BLaER1 treated with 17β-estradiol and CSF1 and Interleukin-3, amounts not matched to agents 10 nM and 100 nM (cell line): ENCODE results near the gene SPOCD1.
A peak's percentile ranks its signal among the peaks of the same experiment; 100 is the strongest.

Experiments used
- H3K27ac ChIP-seq, 11 experiments: shearing (Covaris generic); formaldehyde crosslinking; 2 replicates each; pipeline ENCODE4 v1.8.1; 2022
- H3K27me3 ChIP-seq, 11 experiments: shearing (Covaris generic); formaldehyde crosslinking; 2 replicates each; pipeline ENCODE4 v1.8.1; 2022
- H3K36me3 ChIP-seq, 11 experiments: shearing (Covaris generic); formaldehyde crosslinking; 2 replicates each; pipeline ENCODE4 v1.8.1; 2022
- H3K4me1 ChIP-seq, 10 experiments: shearing (Covaris generic); formaldehyde crosslinking; 2 replicates each; pipeline ENCODE4 v1.8.1; 2022
- H3K4me2 ChIP-seq, 11 experiments: shearing (Covaris generic); formaldehyde crosslinking; 2 replicates each; pipeline ENCODE4 v1.8.1; 2022
- H3K4me3 ChIP-seq, 10 experiments: shearing (Covaris generic); formaldehyde crosslinking; 2 replicates each; pipeline ENCODE4 v1.8.1; 2022
- H3K9ac ChIP-seq, 11 experiments: shearing (Covaris generic); formaldehyde crosslinking; 2 replicates each; pipeline ENCODE4 v1.8.1; 2022
- H3K9me3 ChIP-seq, 11 experiments: shearing (Covaris generic); formaldehyde crosslinking; replicated peaks in 1 of 11; 2 replicates each; pipeline ENCODE4 v1.8.1; 2022
- H4K20me1 ChIP-seq, 11 experiments: shearing (Covaris generic); formaldehyde crosslinking; 2 replicates each; pipeline ENCODE4 v1.8.1; 2022
- Cebpa-rat ChIP-seq, 11 experiments: shearing (Covaris generic); IDR thresholded peaks; 2 replicates each; pipeline ENCODE4 v1.8.1; 2022

SPOCD1 gene

DNA sequence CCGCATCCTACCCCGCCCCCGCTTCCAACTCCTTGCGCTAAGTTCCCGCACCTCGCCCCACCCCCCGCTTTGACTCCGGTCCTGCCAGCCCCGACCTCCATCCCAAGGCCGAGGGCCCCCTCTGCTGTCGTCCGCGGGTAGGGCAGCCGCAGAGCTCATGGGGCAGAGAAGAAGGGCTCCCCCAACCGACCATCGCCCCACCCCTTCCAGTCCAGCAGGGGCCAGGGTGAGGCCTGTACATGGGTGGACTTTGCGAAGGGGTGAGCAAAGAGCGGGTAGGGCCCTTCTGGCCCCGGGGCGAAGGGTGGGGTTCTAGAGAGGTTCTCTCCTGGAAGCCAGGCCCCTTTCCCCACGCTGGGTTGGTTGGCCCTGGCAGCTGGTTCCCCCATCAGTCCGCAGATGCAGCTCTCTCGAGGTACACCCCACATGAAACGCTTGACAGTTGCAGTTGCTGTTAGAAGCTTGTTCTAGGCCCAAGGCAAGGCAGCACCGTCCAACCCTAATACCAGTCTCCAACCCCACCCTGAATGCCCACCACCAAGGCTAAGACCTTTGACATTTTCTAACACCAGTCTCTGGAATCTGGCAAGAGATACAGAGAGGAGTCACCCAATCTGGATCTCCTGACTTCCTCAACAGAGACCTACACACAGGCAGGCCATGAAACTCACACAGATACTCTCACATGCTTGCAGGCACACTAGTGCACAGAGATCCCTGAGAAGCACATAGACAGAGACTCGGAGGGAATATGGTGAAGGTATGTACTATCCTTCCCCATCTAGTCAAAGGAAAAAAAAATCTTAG lies 26.4 kb downstream of the SPOCD1 start:
- no peak for TF ChIP-seq Cebpa-rat (IDR thresholded peaks at IDR 0.05)
- Histone ChIP-seq H3K4me1 (peaks cover 24 to 60% (median 47%) of the 10 kb centered on the region in 10 experiments), H3K4me2 (peak overlapping the region in 9 of 11 experiments; percentile 18 to 97 (median 95); a peak in 16 of 22 replicates)

DNA sequence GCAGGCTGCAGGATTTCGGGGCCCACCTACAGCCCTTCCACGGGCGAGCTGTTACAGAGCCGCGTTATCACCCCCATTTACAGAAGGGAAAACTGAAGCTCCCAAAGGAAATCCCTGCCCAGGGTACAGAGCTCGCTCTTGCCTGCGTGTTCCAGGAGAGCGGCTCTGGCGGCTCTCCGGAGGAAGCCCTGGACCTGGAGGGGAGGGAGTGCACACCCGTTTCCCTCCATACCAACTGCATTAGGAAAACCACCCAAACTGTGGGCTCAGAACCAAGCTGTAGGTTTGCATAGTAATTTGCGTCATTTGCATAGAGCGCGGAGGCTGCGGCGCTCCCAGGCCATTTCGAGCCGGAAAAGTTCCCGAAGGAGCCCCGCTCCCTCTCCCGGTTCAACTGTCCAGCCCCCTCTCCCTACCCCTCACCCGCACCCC lies 27.0 kb downstream of the SPOCD1 start:
- TF ChIP-seq Cebpa-rat (IDR thresholded peaks at IDR 0.05), result no peak
- Histone ChIP-seq H3K27me3 (no peaks in the 10 kb centered on the region), H3K4me2 (peak overlapping the region; percentile 72 to 97 (median 95)), H3K4me3 (peak overlapping the region; percentile 62 to 79 (median 68)), H4K20me1 (no peaks in the 10 kb centered on the region), H3K9me3 (no peaks in the 10 kb centered on the region), H3K4me1 (peaks cover 31 to 66% (median 53%) of the 10 kb centered on the region in 10 experiments), H3K36me3 (no peaks in the 10 kb centered on the region), H3K9ac (peak overlapping the region; percentile 73 to 86 (median 82)), H3K27ac (peak overlapping the region in 10 of 11 experiments; percentile 16 to 95 (median 88); a peak in 18 of 22 replicates)

More for the DNA sequence above, 26.4 kb downstream of the SPOCD1 start:
- no peaks in the 10 kb centered on the region for H3K9me3 ChIP-seq
- peak overlapping the region in 10 of 11 experiments; percentile 19 to 86 (median 82); a peak in 13 of 22 replicates for H3K9ac ChIP-seq
- no peaks in the 10 kb centered on the region for H3K27me3 ChIP-seq
- H4K20me1 ChIP-seq, result no peaks in the 10 kb centered on the region
- H3K4me3 ChIP-seq, result peak overlapping the region; percentile 62 to 79 (median 68)
- no peaks in the 10 kb centered on the region for H3K36me3 ChIP-seq
- peak overlapping the region in 5 of 11 experiments; percentile 12 to 95 (median 89); a peak in 7 of 22 replicates for H3K27ac ChIP-seq

DNA sequence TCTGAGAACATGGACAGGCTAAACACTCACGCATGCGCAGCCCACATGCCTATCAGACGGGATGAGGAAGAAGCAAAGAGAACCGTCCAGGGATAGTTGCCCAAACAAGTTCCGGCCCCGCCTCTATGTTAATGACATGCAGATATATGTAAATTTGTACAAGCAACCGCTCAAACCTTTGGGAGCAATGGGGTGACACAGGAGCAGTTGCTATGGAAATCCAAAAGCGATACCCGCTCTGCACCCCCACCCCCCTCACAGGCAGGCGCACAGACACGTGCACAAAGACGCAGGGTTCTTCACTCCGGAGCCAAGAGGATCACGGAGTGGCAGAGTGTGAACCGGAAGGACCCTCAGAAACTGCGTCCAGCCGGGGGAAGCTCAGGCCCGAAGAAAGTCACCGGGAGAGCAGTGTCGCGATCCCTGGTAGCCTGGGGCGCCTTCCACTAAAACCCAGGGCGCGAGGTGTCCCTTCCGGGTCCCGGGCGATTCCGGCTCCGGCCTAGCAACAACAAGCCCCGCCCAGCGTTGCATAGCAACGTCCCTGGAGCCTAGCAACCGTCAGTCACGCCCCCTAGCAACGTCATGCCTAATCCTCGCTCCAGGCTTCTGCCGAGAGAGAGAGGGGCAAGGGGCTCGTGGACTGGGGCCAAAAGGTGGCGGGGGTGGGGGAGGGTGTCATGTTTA lies 27.5 kb downstream of the SPOCD1 start:
- H3K36me3 ChIP-seq, result no peaks in the 10 kb centered on the region

DNA sequence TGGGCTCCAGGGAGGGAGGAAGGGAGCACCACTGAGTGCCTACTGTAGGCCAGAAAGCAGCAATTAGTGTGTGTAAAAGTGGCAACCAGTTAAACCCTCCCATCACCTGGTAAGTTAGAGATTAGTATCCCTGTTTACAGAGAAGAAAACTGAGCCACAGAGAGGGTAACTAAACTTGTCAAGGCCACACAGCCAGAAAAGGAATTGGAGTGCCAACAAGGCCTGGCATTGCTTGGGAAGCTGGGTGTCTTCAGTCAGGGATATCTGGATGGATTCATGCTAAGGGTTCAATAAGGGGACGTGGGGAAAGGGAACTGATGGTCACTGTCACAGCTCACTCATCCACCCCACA lies 28.1 kb downstream of the SPOCD1 start:
- peak overlapping the region in 10 of 11 experiments; percentile 74 to 95 (median 88); a peak in 18 of 22 replicates for H3K27ac ChIP-seq
- H3K4me1 ChIP-seq, result peaks cover 35 to 67% (median 55%) of the 10 kb centered on the region in 10 experiments
- H3K27me3 ChIP-seq, result no peaks in the 10 kb centered on the region
- peak overlapping the region in 8 of 11 experiments; percentile 75 to 86 (median 82); a peak in 9 of 22 replicates for H3K9ac ChIP-seq
- peak overlapping the region; percentile 72 to 97 (median 95) for H3K4me2 ChIP-seq
- H3K4me3 ChIP-seq, result peak overlapping the region in 9 of 10 experiments; percentile 62 to 79 (median 68); a peak in 16 of 20 replicates
- no peaks in the 10 kb centered on the region for H4K20me1 ChIP-seq
- TF ChIP-seq Cebpa-rat (IDR thresholded peaks at IDR 0.05), result no peak
- H3K9me3 ChIP-seq, result no peaks in the 10 kb centered on the region
- no peaks in the 10 kb centered on the region for H3K36me3 ChIP-seq

More for the DNA sequence above, 27.5 kb downstream of the SPOCD1 start:
- H3K27ac ChIP-seq, result peak overlapping the region; percentile 74 to 95 (median 87)
- H3K4me1 ChIP-seq, result peaks cover 33 to 66% (median 54%) of the 10 kb centered on the region in 10 experiments
- H3K27me3 ChIP-seq, result no peaks in the 10 kb centered on the region
- H4K20me1 ChIP-seq, result no peaks in the 10 kb centered on the region
- H3K9ac ChIP-seq, result peak overlapping the region; percentile 73 to 86 (median 82); a peak in 21 of 22 replicates
- TF ChIP-seq Cebpa-rat (IDR thresholded peaks at IDR 0.05), result no peak
- H3K4me2 ChIP-seq, result peak overlapping the region; percentile 72 to 97 (median 95)
- peak overlapping the region; percentile 62 to 79 (median 68) for H3K4me3 ChIP-seq
- no peaks in the 10 kb centered on the region for H3K9me3 ChIP-seq

DNA sequence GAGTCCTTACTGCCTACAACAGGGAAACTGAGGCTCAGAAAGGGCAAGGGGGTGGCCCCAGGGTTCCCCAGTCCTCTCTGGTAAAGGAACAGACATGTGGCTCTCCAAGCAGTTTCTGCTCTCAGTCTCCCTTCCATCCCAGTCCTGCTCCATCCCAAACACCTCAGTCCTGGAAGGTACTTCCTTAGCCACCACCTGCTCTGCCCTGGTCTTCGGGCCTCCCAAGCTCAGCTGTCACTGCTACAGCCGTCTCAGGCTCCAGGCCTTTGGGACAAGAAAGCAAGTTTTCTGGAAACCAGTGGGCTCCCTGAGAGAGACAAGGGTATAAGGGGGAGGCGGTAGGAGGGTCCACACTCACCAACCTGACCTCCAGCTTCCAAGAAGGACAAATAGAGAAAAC lies 28.6 kb downstream of the SPOCD1 start:
- H3K4me2 ChIP-seq, result peak overlapping the region; percentile 72 to 97 (median 95); a peak in 19 of 22 replicates
- no peaks in the 10 kb centered on the region for H3K27me3 ChIP-seq
- peak overlapping the region in 9 of 11 experiments; percentile 74 to 95 (median 88); a peak in 10 of 22 replicates for H3K27ac ChIP-seq
- H4K20me1 ChIP-seq, result no peaks in the 10 kb centered on the region
- H3K9me3 ChIP-seq, result no peaks in the 10 kb centered on the region
- no peaks in the 10 kb centered on the region for H3K36me3 ChIP-seq
- peak overlapping the region in 2 of 11 experiments; percentile 82 to 86; a peak in 3 of 22 replicates for H3K9ac ChIP-seq
- H3K4me3 ChIP-seq, result no peak overlapping the region
- H3K4me1 ChIP-seq, result peaks cover 40 to 72% (median 60%) of the 10 kb centered on the region in 10 experiments
- TF ChIP-seq Cebpa-rat (IDR thresholded peaks at IDR 0.05), result no peak

DNA sequence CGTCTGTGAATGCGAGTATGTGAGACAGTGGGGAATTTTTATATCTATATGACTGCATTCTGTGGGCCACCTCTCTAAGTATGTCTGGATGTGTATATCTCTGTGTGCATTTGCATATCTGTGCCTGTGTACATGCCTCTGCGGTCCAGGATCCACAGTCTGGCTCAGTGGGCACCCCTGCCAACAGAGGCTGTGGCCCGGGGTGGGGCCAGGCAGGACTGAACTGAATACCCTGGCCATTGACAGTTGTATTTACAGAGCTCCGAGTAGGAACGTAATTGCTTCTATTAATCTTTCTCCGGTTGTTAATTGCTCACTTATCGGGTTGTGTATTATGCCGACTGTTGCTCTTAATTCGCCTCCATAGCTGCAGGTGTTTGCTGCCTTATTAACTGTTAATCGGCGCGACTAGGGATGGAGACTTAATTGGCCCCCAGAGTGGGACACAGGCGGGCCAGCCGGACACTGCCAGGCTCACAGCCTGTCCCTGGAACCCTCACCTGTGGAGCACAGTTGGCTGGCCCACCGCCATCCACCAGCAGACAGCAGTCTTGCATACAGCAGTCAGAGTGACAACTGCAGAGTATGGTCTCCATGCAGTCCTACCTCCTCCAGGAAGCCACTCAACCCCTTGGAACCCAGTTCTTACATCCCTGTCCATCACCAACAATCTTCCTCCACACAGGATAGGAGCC lies 29.3 kb downstream of the SPOCD1 start:
- peak overlapping the region in 5 of 11 experiments; percentile 72 to 97 (median 96); a peak in 3 of 22 replicates for H3K4me2 ChIP-seq
- no peak overlapping the region for H3K4me3 ChIP-seq
- H4K20me1 ChIP-seq, result no peaks in the 10 kb centered on the region
- H3K4me1 ChIP-seq, result peaks cover 46 to 79% (median 68%) of the 10 kb centered on the region in 10 experiments
- no peak overlapping the region for H3K9ac ChIP-seq
- TF ChIP-seq Cebpa-rat (IDR thresholded peaks at IDR 0.05), result no peak
- no peak overlapping the region for H3K27ac ChIP-seq
- no peaks in the 10 kb centered on the region for H3K36me3 ChIP-seq
- H3K9me3 ChIP-seq, result no peaks in the 10 kb centered on the region
- no peaks in the 10 kb centered on the region for H3K27me3 ChIP-seq

DNA sequence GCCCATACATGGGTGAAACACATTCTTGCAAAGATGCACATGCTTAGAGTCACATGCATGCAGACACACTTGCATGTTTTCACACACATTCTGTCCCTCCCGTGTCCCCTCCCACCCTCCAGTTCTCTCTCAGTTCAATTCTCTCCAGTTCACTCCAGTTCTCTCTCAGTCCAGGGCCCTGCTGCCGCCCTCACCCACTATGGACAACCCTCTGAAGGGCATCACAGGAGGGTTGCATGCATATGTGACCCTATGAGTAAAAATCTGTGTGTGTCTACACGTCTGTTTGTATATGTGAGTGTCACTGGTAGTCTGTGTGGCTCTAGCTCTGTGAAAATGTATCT lies 29.9 kb downstream of the SPOCD1 start:
- no peak for TF ChIP-seq Cebpa-rat (IDR thresholded peaks at IDR 0.05)
- H3K4me1 ChIP-seq, result peaks cover 51 to 85% (median 74%) of the 10 kb centered on the region in 10 experiments
- H3K36me3 ChIP-seq, result no peaks in the 10 kb centered on the region
- H3K9me3 ChIP-seq, result no peaks in the 10 kb centered on the region
- peak overlapping the region in 9 of 11 experiments; percentile 70 to 96 (median 77); a peak in 15 of 22 replicates for H3K4me2 ChIP-seq
- no peak overlapping the region for H3K9ac ChIP-seq
- no peaks in the 10 kb centered on the region for H3K27me3 ChIP-seq
- no peak overlapping the region for H3K27ac ChIP-seq
- no peaks in the 10 kb centered on the region for H4K20me1 ChIP-seq
- no peak overlapping the region for H3K4me3 ChIP-seq

DNA sequence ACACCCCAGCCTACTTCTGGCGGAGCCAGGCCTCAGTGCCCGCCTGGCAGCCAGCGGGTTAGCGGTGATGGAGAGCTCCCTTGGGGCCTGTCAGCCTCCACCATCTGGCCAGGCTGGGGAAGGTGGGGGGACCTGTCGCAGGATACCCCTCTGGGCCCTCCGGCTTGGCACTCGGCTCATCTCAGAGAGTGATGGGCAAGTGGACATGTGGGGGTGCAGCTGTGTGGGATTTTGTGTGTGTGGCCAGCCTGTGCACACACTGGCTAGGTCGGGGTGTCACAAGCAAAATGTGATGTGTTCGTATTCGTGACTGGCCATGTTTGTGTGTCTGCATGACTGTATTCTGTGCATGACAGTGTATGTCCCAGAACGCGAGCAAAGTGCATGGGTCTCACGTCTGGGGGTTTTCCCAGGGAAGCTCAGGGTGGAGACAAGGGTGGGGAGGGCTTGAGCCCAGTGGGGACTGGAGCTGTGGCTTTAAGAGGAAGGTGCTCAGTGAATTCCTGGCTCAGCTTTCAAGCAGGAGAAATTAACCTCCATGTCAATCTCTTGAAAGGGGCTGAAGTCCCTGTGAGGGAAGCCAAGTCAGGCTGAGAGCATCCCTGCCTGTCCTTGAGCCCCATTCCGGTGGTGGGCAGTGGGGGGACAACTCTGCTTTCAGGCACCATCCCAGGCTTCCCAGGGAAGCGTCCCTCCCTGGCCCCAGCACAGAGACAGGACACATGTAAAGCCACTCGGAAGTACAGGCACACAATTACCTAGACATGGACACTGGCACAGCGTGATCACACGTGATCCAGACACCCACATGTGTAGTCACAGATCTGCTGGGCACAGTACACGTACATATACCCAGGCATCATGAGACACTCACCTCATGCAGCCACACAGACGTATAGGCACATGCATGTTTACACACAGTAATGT lies 30.5 kb downstream of the SPOCD1 start:
- no peaks in the 10 kb centered on the region for H3K27me3 ChIP-seq
- no peaks in the 10 kb centered on the region for H3K9me3 ChIP-seq
- no peak for TF ChIP-seq Cebpa-rat (IDR thresholded peaks at IDR 0.05)
- peak overlapping the region in 9 of 11 experiments; percentile 59 to 80 (median 65); a peak in 16 of 22 replicates for H3K27ac ChIP-seq
- no peak overlapping the region for H3K4me3 ChIP-seq
- H4K20me1 ChIP-seq, result no peaks in the 10 kb centered on the region
- H3K9ac ChIP-seq, result peak overlapping the region in 9 of 11 experiments; percentile 28 to 71 (median 52); a peak in 12 of 22 replicates
- H3K4me2 ChIP-seq, result peak overlapping the region; percentile 56 to 96 (median 74)
- peaks cover 51 to 89% (median 76%) of the 10 kb centered on the region in 10 experiments for H3K4me1 ChIP-seq
- no peaks in the 10 kb centered on the region for H3K36me3 ChIP-seq
